ENCODE measurements around the gene SUPT3H.

- TF ChIP-seq CTCF (conservative IDR thresholded peaks at IDR 0.05): no peak
- no peak for TF ChIP-seq ZFX (IDR thresholded peaks at IDR 0.05)
Observed at GRCh38 chr6:44976677-44977641, 400.8 kb downstream of the SUPT3H start.
